Erythroblast (primary cell): ENCODE results near the gene FARP1.

Source experiments
- GATA1 ChIP-seq: IDR thresholded peaks from 2 replicates; pipeline ENCODE4 v1.6.1; 2011; ENCODE audit warnings: low read depth, mild to moderate bottlenecking, control low read depth, low read length, moderate library complexity
- POLR2A ChIP-seq: IDR thresholded peaks from 2 replicates; pipeline ENCODE4 v1.6.1; 2011; ENCODE audit warnings: mild to moderate bottlenecking, low read length

DNA sequence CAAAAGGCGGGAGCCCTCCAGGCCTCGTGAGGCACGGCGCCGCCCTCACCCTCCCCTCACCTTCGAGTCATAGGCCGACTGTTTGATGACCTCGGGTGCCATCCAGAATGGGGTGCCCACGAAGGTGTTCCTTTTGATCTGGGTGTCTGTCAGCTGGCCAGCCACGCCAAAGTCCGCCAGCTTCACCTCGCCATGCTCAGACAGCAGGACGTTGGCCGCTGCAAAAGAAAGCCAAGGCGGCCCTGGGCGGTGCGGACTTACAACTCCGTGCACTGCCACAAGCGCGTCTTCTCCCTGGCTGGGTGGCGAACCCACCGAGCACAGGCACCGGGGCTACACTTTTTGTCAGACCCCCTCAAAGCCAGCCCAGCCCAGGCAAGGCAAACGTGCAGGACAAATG, 331.9 kb downstream of the FARP1 start:
- TF ChIP-seq POLR2A (no peak), GATA1 (no peak)
